SH-SY5Y (cell line): ENCODE measurements around the gene TBCCD1.

Experiments
- GATA2 ChIP-seq: IDR thresholded peaks from 2 replicates; pipeline ENCODE4 v1.6.1; 2011; ENCODE audit warnings: mild to moderate bottlenecking, low read depth, low read length
- GATA3 ChIP-seq: IDR thresholded peaks from 2 replicates; pipeline ENCODE4 v1.6.1; 2011; ENCODE audit warnings: low read depth, mild to moderate bottlenecking, low read length, moderate library complexity

GRCh38 chr3:186587183-186587582 is 20.0 kb upstream of the TBCCD1 start:
- TF ChIP-seq GATA2 (no peak), GATA3 (no peak)
